Effector CD4-positive, alpha-beta T cell (primary cell): ENCODE measurements around the gene CCDC149.

Experiments
- DNase-seq: peaks from one replicate; pipeline ENCODE4 v3.0.0-alpha.2; 2020

CCDC149 gene

GRCh38 chr4:24772952-24773351 lies 139.9 kb downstream of the CCDC149 start:
- DNase-seq = no peak

- DNase-seq = no peak
Observed at GRCh38 chr4:24772061-24772705, 140.7 kb downstream of the CCDC149 start.

- no peak for DNase-seq
Observed at GRCh38 chr4:24771241-24771640, 141.6 kb downstream of the CCDC149 start.

- no peak for DNase-seq
Observed at GRCh38 chr4:24770667-24771066, 142.2 kb downstream of the CCDC149 start.

- no peak for DNase-seq
Observed at GRCh38 chr4:24770032-24770584, 142.7 kb downstream of the CCDC149 start.

- no peak for DNase-seq
Observed at GRCh38 chr4:24769571-24769970, 143.3 kb downstream of the CCDC149 start.

- no peak for DNase-seq
Observed at GRCh38 chr4:24768604-24769003, 144.2 kb downstream of the CCDC149 start.

GRCh38 chr4:24768006-24768405 lies 144.8 kb downstream of the CCDC149 start:
- no peak for DNase-seq

- DNase-seq = no peak
Observed at GRCh38 chr4:24765376-24765988, 147.4 kb downstream of the CCDC149 start.

- DNase-seq = no peak
Observed at GRCh38 chr4:24764345-24764744, 148.5 kb downstream of the CCDC149 start.

- DNase-seq = no peak
Observed at GRCh38 chr4:24763631-24764297, 149.1 kb downstream of the CCDC149 start.
